ENCODE data around the gene SMC1B. TPM values are rescaled to one million over a fixed set of nuclear protein-coding genes. Genes with fewer than 3 reads are reported as not detected.
"Not testable (repeated sequence)": the region's sequence is repeated elsewhere in the genome, so short reads cannot be mapped to it uniquely, and the experiment has no call there.

SMC1B gene
- total RNA-seq, 1 donor from 2014 or later, result not detected

GRCh38 chr22:45446216-45446615, 32.8 kb upstream of the SMC1B start:
- H3K27me3 Mint-ChIP-seq (ENCODE audit: low read depth), result no peaks in the 10 kb centered on the region
- H3K36me3 Mint-ChIP-seq, result no peaks in the 10 kb centered on the region
- H3K4me3 Mint-ChIP-seq, result no peak overlapping the region
- H3K4me1 Mint-ChIP-seq, result peaks cover 34% of the 10 kb centered on the region
- no peak overlapping the region for H3K27ac Mint-ChIP-seq
- DNase-seq (ENCODE audit: low spot score in 2 of 2, unreplicated experiment in 2 of 2), result no peak
- H3K9me3 Mint-ChIP-seq, result no peaks in the 10 kb centered on the region
- no peak for TF ChIP-seq CTCF (IDR thresholded peaks at IDR 0.05; ENCODE audit: unreplicated experiment)

GRCh38 chr22:45445031-45445710, 31.8 kb upstream of the SMC1B start:
- no peak overlapping the region for H3K27ac Mint-ChIP-seq
- DNase-seq (ENCODE audit: low spot score in 2 of 2, unreplicated experiment in 2 of 2), result no peak
- no peaks in the 10 kb centered on the region for H3K9me3 Mint-ChIP-seq
- no peak overlapping the region for H3K4me3 Mint-ChIP-seq
- H3K27me3 Mint-ChIP-seq (ENCODE audit: low read depth), result no peaks in the 10 kb centered on the region
- H3K4me1 Mint-ChIP-seq, result peaks cover 33% of the 10 kb centered on the region
- TF ChIP-seq CTCF (IDR thresholded peaks at IDR 0.05; ENCODE audit: unreplicated experiment), result no peak
- H3K36me3 Mint-ChIP-seq, result no peaks in the 10 kb centered on the region

- no peaks in the 10 kb centered on the region for H3K9me3 Mint-ChIP-seq
- no peaks in the 10 kb centered on the region for H3K27me3 Mint-ChIP-seq (ENCODE audit: low read depth)
- DNase-seq (ENCODE audit: low spot score in 2 of 2, unreplicated experiment in 2 of 2), result no peak
- no peak for TF ChIP-seq CTCF (IDR thresholded peaks at IDR 0.05; ENCODE audit: unreplicated experiment)
- no peak overlapping the region for H3K4me3 Mint-ChIP-seq
- H3K36me3 Mint-ChIP-seq, result no peaks in the 10 kb centered on the region
- H3K27ac Mint-ChIP-seq, result peak overlapping the region; percentile 60
- peaks cover 33% of the 10 kb centered on the region for H3K4me1 Mint-ChIP-seq
Measured at GRCh38 chr22:45444168-45444567, 30.8 kb upstream of the SMC1B start.

- Mint-ChIP-seq H3K4me1 (peaks cover 33% of the 10 kb centered on the region), H3K9me3 (no peaks in the 10 kb centered on the region), H3K27ac (peak overlapping the region; percentile 61), H3K36me3 (no peaks in the 10 kb centered on the region), H3K4me3 (no peak overlapping the region), H3K27me3 (ENCODE audit: low read depth) (no peaks in the 10 kb centered on the region)
- TF ChIP-seq CTCF (IDR thresholded peaks at IDR 0.05; ENCODE audit: unreplicated experiment), result no peak
- no peak for DNase-seq (ENCODE audit: low spot score in 2 of 2, unreplicated experiment in 2 of 2)
Measured at GRCh38 chr22:45442116-45442515, 28.7 kb upstream of the SMC1B start.

GRCh38 chr22:45441138-45441537, 27.7 kb upstream of the SMC1B start:
- H3K36me3 Mint-ChIP-seq, result no peaks in the 10 kb centered on the region
- H3K9me3 Mint-ChIP-seq, result no peaks in the 10 kb centered on the region
- H3K4me3 Mint-ChIP-seq, result no peak overlapping the region
- TF ChIP-seq CTCF (IDR thresholded peaks at IDR 0.05; ENCODE audit: unreplicated experiment), result no peak
- H3K27me3 Mint-ChIP-seq (ENCODE audit: low read depth), result no peaks in the 10 kb centered on the region
- peak overlapping the region; percentile 88 for H3K27ac Mint-ChIP-seq
- peaks cover 33% of the 10 kb centered on the region for H3K4me1 Mint-ChIP-seq
- peak in 1 of 2 experiments; percentile 56 for DNase-seq (ENCODE audit: low spot score in 2 of 2, unreplicated experiment in 2 of 2)

- H3K4me3 Mint-ChIP-seq; H3K9me3 Mint-ChIP-seq; H3K36me3 Mint-ChIP-seq; DNase-seq (ENCODE audit: low spot score in 2 of 2, unreplicated experiment in 2 of 2); H3K27me3 Mint-ChIP-seq (ENCODE audit: low read depth): not testable (repeated sequence)
- Mint-ChIP-seq H3K27ac (peak overlapping the region; percentile 88), H3K4me1 (peaks cover 35% of the 10 kb centered on the region)
Measured at GRCh38 chr22:45440688-45441087, 27.3 kb upstream of the SMC1B start.

Measured in mesothelial cell of epicardium (in vitro differentiated cells).